ENCODE data around the gene EFNB1.

The EFNB1 gene

DNA sequence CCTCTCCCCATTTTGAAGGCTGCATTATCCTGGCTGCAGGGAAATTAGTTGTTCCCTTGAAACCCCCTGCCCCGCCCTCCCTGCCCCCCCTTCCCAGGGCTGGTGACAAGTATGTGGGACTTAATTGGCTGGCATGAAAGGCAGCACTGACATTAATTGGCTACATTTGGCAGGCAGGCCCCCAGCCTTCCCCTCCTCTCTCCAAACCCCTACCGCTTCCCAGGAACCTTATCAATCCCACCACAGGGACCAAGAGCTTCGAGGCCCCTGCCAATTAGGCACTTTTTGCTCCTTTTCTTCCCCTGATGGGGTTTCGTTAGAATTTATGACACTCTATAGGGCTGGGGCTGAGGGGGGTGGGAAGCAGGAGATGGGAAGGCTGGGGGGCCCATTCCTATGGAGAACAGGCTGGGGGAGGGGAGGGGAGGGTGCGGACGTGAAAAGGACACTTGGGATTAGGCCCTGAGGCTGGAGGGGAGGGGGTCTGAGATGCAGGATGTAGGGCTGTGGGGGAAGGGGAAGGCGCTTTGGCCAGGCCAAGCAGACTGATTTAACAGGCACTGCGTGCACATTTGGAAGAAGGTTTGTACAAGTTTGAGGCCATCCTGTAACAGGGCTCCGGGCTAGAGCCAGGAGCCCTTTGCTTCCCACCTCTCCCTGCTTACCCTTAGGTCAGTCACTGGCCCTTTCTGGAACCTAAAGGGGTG is 52.2 kb downstream of the EFNB1 start:
- H3K27ac ChIP-seq (ENCODE audit: low read depth, low read length), result no peak overlapping the region
- peaks cover 12 to 16% of the 10 kb centered on the region in 2 donors for H3K4me1 ChIP-seq (ENCODE audit: control insufficient read depth in 1 of 2, insufficient read depth in 2 of 2, low read length in 2 of 2)
- no peak overlapping the region for H3K4me3 ChIP-seq (ENCODE audit: low read depth in 1 of 2, low read length in 2 of 2)
- no peak overlapping the region for H3K9ac ChIP-seq (ENCODE audit: low read depth in 1 of 2, low read length in 2 of 2)
- H3K36me3 ChIP-seq (ENCODE audit: control insufficient read depth in 1 of 2, insufficient read depth in 2 of 2, low read length in 2 of 2), result no peaks in the 10 kb centered on the region
- H3K9me3 ChIP-seq (ENCODE audit: control insufficient read depth in 1 of 2, low read length in 2 of 2), result no peaks in the 10 kb centered on the region
- H3K27me3 ChIP-seq (ENCODE audit: control insufficient read depth in 1 of 2, insufficient read depth in 2 of 2, low read length in 2 of 2), result no peaks in the 10 kb centered on the region

DNA sequence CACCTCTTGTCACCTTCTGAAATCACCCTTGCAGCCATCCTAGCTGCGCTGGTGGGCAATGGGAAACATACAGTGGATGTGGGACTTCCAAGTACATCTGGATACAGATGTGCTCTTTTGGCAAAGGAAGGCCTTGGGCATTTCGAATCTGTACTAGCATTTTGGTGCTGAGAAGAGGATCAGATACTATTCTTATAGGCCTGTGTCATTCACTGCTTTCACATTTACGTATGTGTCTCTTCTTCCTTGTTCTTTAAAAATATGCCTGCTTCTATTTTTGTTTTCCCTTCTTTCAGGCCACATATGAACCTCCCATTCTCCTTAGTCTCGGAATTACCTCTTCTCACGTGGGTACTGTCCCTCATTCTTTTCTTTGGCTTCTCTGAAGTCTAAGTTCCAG is 53.1 kb downstream of the EFNB1 start:
- H3K27ac ChIP-seq (ENCODE audit: low read depth, low read length), result no peak overlapping the region
- H3K9ac ChIP-seq (ENCODE audit: low read depth in 1 of 2, low read length in 2 of 2), result no peak overlapping the region
- no peaks in the 10 kb centered on the region for H3K27me3 ChIP-seq (ENCODE audit: control insufficient read depth in 1 of 2, insufficient read depth in 2 of 2, low read length in 2 of 2)
- H3K36me3 ChIP-seq (ENCODE audit: control insufficient read depth in 1 of 2, insufficient read depth in 2 of 2, low read length in 2 of 2), result no peaks in the 10 kb centered on the region
- no peak overlapping the region for H3K4me3 ChIP-seq (ENCODE audit: low read depth in 1 of 2, low read length in 2 of 2)
- peaks cover 12 to 16% of the 10 kb centered on the region in 2 donors for H3K4me1 ChIP-seq (ENCODE audit: control insufficient read depth in 1 of 2, insufficient read depth in 2 of 2, low read length in 2 of 2)
- H3K9me3 ChIP-seq (ENCODE audit: control insufficient read depth in 1 of 2, low read length in 2 of 2), result no peaks in the 10 kb centered on the region

DNA sequence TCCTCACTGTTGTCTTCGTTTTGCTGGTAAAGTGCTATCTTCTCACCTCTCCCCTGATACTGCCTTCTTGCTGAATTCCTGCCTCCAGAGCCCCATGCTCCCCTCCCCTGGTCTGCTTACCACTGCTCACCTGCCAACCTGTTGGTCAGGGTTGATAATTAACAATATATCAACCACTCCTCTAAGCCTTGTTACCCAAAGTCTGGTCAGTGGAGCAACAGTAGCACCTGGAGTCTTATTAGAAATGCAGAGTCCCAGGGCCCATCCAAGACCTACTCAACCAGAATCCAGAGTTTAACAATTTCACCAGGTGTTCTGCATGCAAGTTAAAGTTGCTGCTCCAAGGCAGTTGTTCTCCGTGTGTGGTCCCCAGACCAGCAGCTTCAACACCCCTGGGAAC is 55.0 kb downstream of the EFNB1 start:
- no peak overlapping the region for H3K27ac ChIP-seq (ENCODE audit: low read depth, low read length)
- no peak overlapping the region for H3K9ac ChIP-seq (ENCODE audit: low read depth in 1 of 2, low read length in 2 of 2)
- H3K36me3 ChIP-seq (ENCODE audit: control insufficient read depth in 1 of 2, insufficient read depth in 2 of 2, low read length in 2 of 2), result no peaks in the 10 kb centered on the region
- H3K27me3 ChIP-seq (ENCODE audit: control insufficient read depth in 1 of 2, insufficient read depth in 2 of 2, low read length in 2 of 2), result no peaks in the 10 kb centered on the region
- no peak overlapping the region for H3K4me3 ChIP-seq (ENCODE audit: low read depth in 1 of 2, low read length in 2 of 2)
- H3K9me3 ChIP-seq (ENCODE audit: control insufficient read depth in 1 of 2, low read length in 2 of 2), result no peaks in the 10 kb centered on the region
- peaks cover 11 to 12% of the 10 kb centered on the region in 2 donors for H3K4me1 ChIP-seq (ENCODE audit: control insufficient read depth in 1 of 2, insufficient read depth in 2 of 2, low read length in 2 of 2)

DNA sequence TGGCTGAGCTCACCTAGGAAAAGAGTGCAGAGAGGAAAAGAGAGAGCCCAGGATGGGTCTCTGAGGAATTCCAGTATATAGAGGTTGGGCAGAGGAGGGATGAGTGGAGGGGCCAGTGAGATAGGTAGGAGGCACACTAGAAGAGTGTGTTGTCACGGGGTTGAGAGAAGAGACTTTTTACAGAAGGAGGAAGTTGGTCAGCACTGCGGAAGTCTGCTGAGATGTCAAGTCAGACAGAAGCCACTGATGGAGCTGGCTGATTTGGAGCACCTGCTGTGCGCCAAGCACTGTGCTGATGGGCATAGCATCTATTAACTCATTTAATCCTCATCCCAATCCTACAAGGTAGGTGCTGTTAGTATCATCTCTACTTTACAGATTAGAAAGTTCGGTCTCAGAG is 60.4 kb downstream of the EFNB1 start:
- Histone ChIP-seq H3K9me3 (ENCODE audit: control insufficient read depth in 1 of 2, low read length in 2 of 2) (no peaks in the 10 kb centered on the region), H3K27ac (ENCODE audit: low read depth, low read length) (no peak overlapping the region), H3K9ac (ENCODE audit: low read depth in 1 of 2, low read length in 2 of 2) (no peak overlapping the region), H3K4me3 (ENCODE audit: low read depth in 1 of 2, low read length in 2 of 2) (no peak overlapping the region), H3K4me1 (ENCODE audit: control insufficient read depth in 1 of 2, insufficient read depth in 2 of 2, low read length in 2 of 2) (peaks cover 10 to 15% of the 10 kb centered on the region in 2 donors), H3K36me3 (ENCODE audit: control insufficient read depth in 1 of 2, insufficient read depth in 2 of 2, low read length in 2 of 2) (no peaks in the 10 kb centered on the region), H3K27me3 (ENCODE audit: control insufficient read depth in 1 of 2, insufficient read depth in 2 of 2, low read length in 2 of 2) (no peaks in the 10 kb centered on the region)

Data from duodenal mucosa (tissue), 2 donors.